HEK293 (cell line): ENCODE results near the gene LRRC34.

Source experiments
- BCL11A ChIP-seq: fragments of 450-650 bp; formaldehyde crosslinking; IDR thresholded peaks from 2 replicates; pipeline ENCODE4 v1.5.1; 2016; ENCODE audit warnings: low read depth, missing biosample characterization, missing genetic modification characterization
- BCL11B ChIP-seq: fragments of 450-650 bp; formaldehyde crosslinking; IDR thresholded peaks from 2 replicates; pipeline ENCODE4 v1.5.1; 2016; ENCODE audit warnings: low read depth, missing biosample characterization, missing genetic modification characterization
- FEZF1 ChIP-seq: fragments of 450-650 bp; formaldehyde crosslinking; IDR thresholded peaks from 2 replicates; pipeline ENCODE4 v1.5.1; 2016; ENCODE audit warnings: missing biosample characterization, missing genetic modification characterization
- GLI4 ChIP-seq: fragments of 450-650 bp; formaldehyde crosslinking; IDR thresholded peaks from 2 replicates; pipeline ENCODE4 v1.5.1; 2016; ENCODE audit warnings: missing biosample characterization, missing genetic modification characterization
- HOXD13 ChIP-seq: sonication (generic); formaldehyde crosslinking; IDR thresholded peaks from 2 replicates; pipeline ENCODE4 v1.8.0; 2022; ENCODE audit warnings: missing genetic modification reagents, borderline replicate concordance
- KLF16 ChIP-seq: fragments of 450-650 bp; formaldehyde crosslinking; IDR thresholded peaks from 2 replicates; pipeline ENCODE4 v1.5.1; 2017; ENCODE audit warnings: missing biosample characterization, missing genetic modification characterization
- KLF17 ChIP-seq: fragments of 450-650 bp; formaldehyde crosslinking; IDR thresholded peaks from 2 replicates; pipeline ENCODE4 v1.5.1; 2016; ENCODE audit warnings: missing biosample characterization, missing genetic modification characterization
- MYNN ChIP-seq: fragments of 450-650 bp; formaldehyde crosslinking; IDR thresholded peaks from 2 replicates; pipeline ENCODE4 v1.5.1; 2016; ENCODE audit warnings: missing biosample characterization, missing genetic modification characterization, borderline replicate concordance
- SP3 ChIP-seq: fragments of 450-650 bp; formaldehyde crosslinking; IDR thresholded peaks from 2 replicates; pipeline ENCODE4 v1.5.1; 2016; ENCODE audit warnings: missing biosample characterization, missing genetic modification characterization
- SP7 ChIP-seq: fragments of 450-650 bp; formaldehyde crosslinking; IDR thresholded peaks from 2 replicates; pipeline ENCODE4 v1.5.1; 2016; ENCODE audit warnings: missing biosample characterization, missing genetic modification characterization
- ZBTB20 ChIP-seq: fragments of 450-650 bp; formaldehyde crosslinking; IDR thresholded peaks from 2 replicates; pipeline ENCODE4 v1.5.1; 2016; ENCODE audit warnings: missing biosample characterization, missing genetic modification characterization
- ZBTB6 ChIP-seq: fragments of 450-650 bp; formaldehyde crosslinking; IDR thresholded peaks from 2 replicates; pipeline ENCODE4 v1.5.1; 2017; ENCODE audit warnings: missing biosample characterization, missing genetic modification characterization
- ZFHX2 ChIP-seq: fragments of 450-650 bp; formaldehyde crosslinking; conservative IDR thresholded peaks from 2 replicates; pipeline ENCODE4 v1.5.1; 2016; ENCODE audit warnings: missing biosample characterization, missing genetic modification characterization
- ZFP69B ChIP-seq: fragments of 450-650 bp; formaldehyde crosslinking; IDR thresholded peaks from 2 replicates; pipeline ENCODE4 v1.5.1; 2016; ENCODE audit warnings: missing biosample characterization, missing genetic modification characterization
- ZNF114 ChIP-seq: fragments of 450-650 bp; formaldehyde crosslinking; IDR thresholded peaks from 2 replicates; pipeline ENCODE4 v1.5.0; 2017; ENCODE audit warnings: missing biosample characterization, missing genetic modification characterization
- ZNF16 ChIP-seq: fragments of 450-650 bp; formaldehyde crosslinking; IDR thresholded peaks from 2 replicates; pipeline ENCODE4 v1.5.1; 2016; ENCODE audit warnings: low read depth, missing biosample characterization, missing genetic modification characterization
- ZNF175 ChIP-seq: fragments of 450-650 bp; formaldehyde crosslinking; IDR thresholded peaks from 2 replicates; pipeline ENCODE4 v1.5.1; 2016; ENCODE audit warnings: missing biosample characterization, missing genetic modification characterization
- ZNF214 ChIP-seq: fragments of 450-650 bp; formaldehyde crosslinking; IDR thresholded peaks from 2 replicates; pipeline ENCODE4 v1.5.1; 2017; ENCODE audit warnings: missing biosample characterization, mild to moderate bottlenecking, missing genetic modification characterization, borderline replicate concordance
- ZNF223 ChIP-seq: fragments of 450-650 bp; formaldehyde crosslinking; IDR thresholded peaks from 2 replicates; pipeline ENCODE4 v1.5.1; 2016; ENCODE audit warnings: missing biosample characterization, missing genetic modification characterization
- ZNF24 ChIP-seq: fragments of 450-650 bp; formaldehyde crosslinking; IDR thresholded peaks from 2 replicates; pipeline ENCODE4 v1.5.1; 2016; ENCODE audit warnings: missing biosample characterization, missing genetic modification characterization
- ZNF311 ChIP-seq: fragments of 450-650 bp; formaldehyde crosslinking; IDR thresholded peaks from 2 replicates; pipeline ENCODE4 v1.5.1; 2017; ENCODE audit warnings: missing biosample characterization, missing genetic modification characterization, borderline replicate concordance
- ZNF37A ChIP-seq: fragments of 450-650 bp; IDR thresholded peaks from 2 replicates; pipeline ENCODE4 v1.5.1; 2018; ENCODE audit warnings: missing biosample characterization, missing genetic modification characterization
- ZNF416 ChIP-seq: fragments of 450-650 bp; formaldehyde crosslinking; IDR thresholded peaks from 2 replicates; pipeline ENCODE4 v1.5.1; 2016; ENCODE audit warnings: missing biosample characterization, missing genetic modification characterization
- ZNF449 ChIP-seq: fragments of 450-650 bp; formaldehyde crosslinking; IDR thresholded peaks from 2 replicates; pipeline ENCODE4 v1.5.1; 2017; ENCODE audit warnings: missing biosample characterization, mild to moderate bottlenecking, missing genetic modification characterization, moderate library complexity
- ZNF473 ChIP-seq: fragments of 450-650 bp; formaldehyde crosslinking; IDR thresholded peaks from 2 replicates; pipeline ENCODE4 v1.5.1; 2017; ENCODE audit warnings: missing biosample characterization, missing genetic modification characterization
- ZNF530 ChIP-seq: fragments of 450-650 bp; formaldehyde crosslinking; IDR thresholded peaks from 2 replicates; pipeline ENCODE4 v1.5.1; 2016; ENCODE audit warnings: low read depth, missing biosample characterization, missing genetic modification characterization
- ZNF544 ChIP-seq: fragments of 450-650 bp; formaldehyde crosslinking; IDR thresholded peaks from 2 replicates; pipeline ENCODE4 v1.5.0; 2017; ENCODE audit warnings: missing biosample characterization, missing genetic modification characterization
- ZNF610 ChIP-seq: fragments of 450-650 bp; formaldehyde crosslinking; IDR thresholded peaks from 2 replicates; pipeline ENCODE4 v1.5.1; 2016; ENCODE audit warnings: missing biosample characterization, missing genetic modification characterization, borderline replicate concordance
- ZNF621 ChIP-seq: fragments of 450-650 bp; formaldehyde crosslinking; IDR thresholded peaks from 2 replicates; pipeline ENCODE4 v1.5.1; 2017; ENCODE audit warnings: missing biosample characterization, missing genetic modification characterization
- ZNF629 ChIP-seq: fragments of 450-650 bp; formaldehyde crosslinking; IDR thresholded peaks from 2 replicates; pipeline ENCODE4 v1.5.1; 2017; ENCODE audit warnings: missing biosample characterization, missing genetic modification characterization
- ZNF645 ChIP-seq: fragments of 450-650 bp; formaldehyde crosslinking; IDR thresholded peaks from 2 replicates; pipeline ENCODE4; 2016; ENCODE audit warnings: missing biosample characterization, missing genetic modification characterization
- ZNF654 ChIP-seq: fragments of 450-650 bp; formaldehyde crosslinking; IDR thresholded peaks from 2 replicates; pipeline ENCODE4 v1.5.1; 2016; ENCODE audit warnings: low read depth, missing biosample characterization, missing genetic modification characterization
- ZNF658 ChIP-seq: fragments of 450-650 bp; formaldehyde crosslinking; IDR thresholded peaks from 2 replicates; pipeline ENCODE4; 2016; ENCODE audit warnings: missing biosample characterization, missing genetic modification characterization
- ZNF704 ChIP-seq: fragments of 450-650 bp; formaldehyde crosslinking; IDR thresholded peaks from 2 replicates; pipeline ENCODE4 v1.5.1; 2016; ENCODE audit warnings: missing biosample characterization, missing genetic modification characterization
- ZNF785 ChIP-seq: fragments of 450-650 bp; formaldehyde crosslinking; IDR thresholded peaks from 2 replicates; pipeline ENCODE4 v1.5.1; 2016; ENCODE audit warnings: missing biosample characterization, missing genetic modification characterization
- ZNF837 ChIP-seq: fragments of 450-650 bp; formaldehyde crosslinking; IDR thresholded peaks from 2 replicates; pipeline ENCODE4 v1.5.1; 2016; ENCODE audit warnings: missing biosample characterization, missing genetic modification characterization

The LRRC34 gene

GRCh38 chr3:169769287-169770181 is 43.2 kb downstream of the LRRC34 start, which contains the start of gene ACTRT3 (continued):
- TF ChIP-seq ZNF544 (tag by site-specific recombination), result no peak
- no peak for TF ChIP-seq ZNF645 (tag by site-specific recombination)
- TF ChIP-seq ZBTB20 (tag by site-specific recombination), result peak; percentile 97
- TF ChIP-seq ZNF214 (tag by site-specific recombination), result no peak
- no peak for TF ChIP-seq ZNF114 (tag by site-specific recombination)
- TF ChIP-seq ZNF530 (tag by site-specific recombination), result no peak
- TF ChIP-seq ZNF629 (tag by site-specific recombination), result peak; percentile 50; the same call in 1 of the 2 replicates
- TF ChIP-seq ZNF175 (tag by site-specific recombination), result no peak
- no peak for TF ChIP-seq ZFHX2 (tag by site-specific recombination)
- no peak for TF ChIP-seq KLF16 (tag by site-specific recombination)
- peak; percentile 43; the same call in 1 of the 2 replicates for TF ChIP-seq SP7
- 0 out of 2 replicates have a peak, but pooled peaks have one; percentile 51 for TF ChIP-seq GLI4 (tag by site-specific recombination)
- no peak for TF ChIP-seq MYNN (tag by site-specific recombination)
- TF ChIP-seq ZNF658 (tag by site-specific recombination), result no peak
- TF ChIP-seq ZNF473 (tag by site-specific recombination), result no peak
- peak; percentile 59; the same call in 1 of the 2 replicates for TF ChIP-seq ZNF223 (tag by site-specific recombination)
- TF ChIP-seq ZNF416, result no peak
- TF ChIP-seq FEZF1 (tag by site-specific recombination), result no peak
- no peak for TF ChIP-seq KLF17 (tag by site-specific recombination)
- no peak for TF ChIP-seq ZNF37A
- no peak for TF ChIP-seq ZNF704
- TF ChIP-seq BCL11B (tag by site-specific recombination), result no peak
- no peak for TF ChIP-seq ZNF311 (tag by site-specific recombination)
- TF ChIP-seq BCL11A (tag by site-specific recombination), result no peak
- TF ChIP-seq ZNF654 (tag by site-specific recombination), result no peak
- no peak for TF ChIP-seq HOXD13 (CRISPR knock-in tag)
- no peak for TF ChIP-seq ZNF785 (tag by site-specific recombination)
- TF ChIP-seq ZNF449 (tag by site-specific recombination), result no peak
- no peak for TF ChIP-seq ZNF837 (tag by site-specific recombination)
- 0 out of 2 replicates have a peak, but pooled peaks have one; percentile 21 for TF ChIP-seq ZFP69B (tag by site-specific recombination)
- TF ChIP-seq SP3 (tag by site-specific recombination), result peak; percentile 21; the same call in 1 of the 2 replicates
- peak; percentile 62; the same call in 1 of the 2 replicates for TF ChIP-seq ZBTB6 (tag by site-specific recombination)
- no peak for TF ChIP-seq ZNF16
- no peak for TF ChIP-seq ZNF24
- TF ChIP-seq ZNF610 (tag by site-specific recombination), result peak; percentile 59; the same call in 1 of the 2 replicates
- no peak for TF ChIP-seq ZNF621 (tag by site-specific recombination)
